SK-N-SH (cell line): ENCODE measurements around the gene AUTS2.

Experiments used
- CTCF ChIP-seq: fragments of 200-600 bp; sonication (generic); IDR thresholded peaks from 2 replicates; pipeline ENCODE4 v1.6.1; 2017; ENCODE audit warnings: antibody characterized with exemption, mild to moderate bottlenecking, moderate library complexity
- EP300 ChIP-seq, 2 experiments: IDR thresholded peaks; 2 replicates each; pipeline versions ENCODE4 v1.4.0 to v1.6.1; 2012; ENCODE audit warnings: borderline replicate concordance in 1 of 2, low read depth in 1 of 2, low read length in 1 of 2
- GABPA ChIP-seq: IDR thresholded peaks from 2 replicates; pipeline ENCODE4 v1.4.0; 2012; ENCODE audit warnings: low read depth, mild to moderate bottlenecking
- JUND ChIP-seq: IDR thresholded peaks from 2 replicates; pipeline ENCODE4 v1.4.0; 2012
- MAX ChIP-seq: IDR thresholded peaks from 2 replicates; pipeline ENCODE4 v1.4.0; 2012; ENCODE audit warnings: low read depth
- POLR2AphosphoS5 ChIP-seq: IDR thresholded peaks from 2 replicates; pipeline ENCODE4 v1.6.1; 2012; ENCODE audit warnings: low read depth, low read length
- REST ChIP-seq: IDR thresholded peaks from 2 replicates; pipeline ENCODE4 v1.6.1; 2012; ENCODE audit warnings: mild to moderate bottlenecking, low read depth, low read length, moderate library complexity
- SIN3A ChIP-seq: IDR thresholded peaks from 2 replicates; pipeline ENCODE4 v1.6.1; 2012; ENCODE audit warnings: low read depth, mild to moderate bottlenecking, low read length, moderate library complexity, borderline replicate concordance
- TF ChIP-seq, protein P1 (sequence below): IDR thresholded peaks from 2 replicates; pipeline ENCODE4; 2012

GRCh38 chr7:70263471-70264255, 665.4 kb downstream of the AUTS2 start:
- TF ChIP-seq EP300 (IDR thresholded peaks at IDR 0.05; ENCODE audit: borderline replicate concordance in 1 of 2, low read depth in 1 of 2, low read length in 1 of 2) (no peak), POLR2AphosphoS5 (no peak), GABPA (no peak), CTCF (no peak), MAX (no peak), REST (no peak), SIN3A (no peak), JUND (no peak)
- TF ChIP-seq, protein P1, sequence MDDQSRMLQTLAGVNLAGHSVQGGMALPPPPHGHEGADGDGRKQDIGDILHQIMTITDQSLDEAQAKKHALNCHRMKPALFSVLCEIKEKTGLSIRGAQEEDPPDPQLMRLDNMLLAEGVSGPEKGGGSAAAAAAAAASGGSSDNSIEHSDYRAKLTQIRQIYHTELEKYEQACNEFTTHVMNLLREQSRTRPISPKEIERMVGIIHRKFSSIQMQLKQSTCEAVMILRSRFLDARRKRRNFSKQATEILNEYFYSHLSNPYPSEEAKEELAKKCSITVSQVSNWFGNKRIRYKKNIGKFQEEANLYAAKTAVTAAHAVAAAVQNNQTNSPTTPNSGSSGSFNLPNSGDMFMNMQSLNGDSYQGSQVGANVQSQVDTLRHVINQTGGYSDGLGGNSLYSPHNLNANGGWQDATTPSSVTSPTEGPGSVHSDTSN, result no peak
